K562 (cell line): ENCODE data around the gene UNC93B1. TPM values are rescaled to one million over a fixed set of nuclear protein-coding genes. Genes with fewer than 3 reads are reported as not detected.
A peak's percentile ranks its signal among the peaks of the same experiment; 100 is the strongest.

Experiments used
- ATAC-seq: fragments of 200-7000 bp; cut with Tn5 transposase; 3 replicates; pipeline ENCODE4 v1.9.1; 2020; ENCODE audit warnings: moderate library complexity
- BruUV-seq: library from RNA; stranded (reverse); fragments of 400-500 nt; replicated peaks from 2 replicates; lab custom pipeline; 2021; lab: Mats Ljungman, UMichigan
- CTCF ChIA-PET: fragments of 300-600 bp; formaldehyde crosslinking; extraction: SDS; loops from one replicate; lab custom pipeline; 2021; ENCODE audit warnings: low intra/inter-chr PET ratio; lab: Yijun Ruan, JAX
- POLR2A ChIA-PET: fragments of 300-600, 350-650 bp; sonication (Branson Sonifier 250); formaldehyde crosslinking; extraction: SDS; loops from one replicate; lab custom pipeline; 2021; ENCODE audit warnings: antibody characterized with exemption, inconsistent platforms; lab: Yijun Ruan, JAX
- DNase-seq, 4 experiments: peaks; one replicate each; pipeline versions ENCODE4 v3.0.0 to v3.0.0-alpha.2; 2011 to 2018; ENCODE audit warnings: low spot score in 3 of 4, mixed read lengths in 3 of 4; ENCODE audit errors: extremely low read depth in 1 of 4
- FAIRE-seq: peaks from 2 replicates; lab custom pipeline; 2011; peaks lifted over from hg19 to GRCh38; lab: Jason Lieb, UNC
- H2AFZ ChIP-seq: 2 replicates; pipeline ENCODE4 v1.6.0; 2011; ENCODE audit warnings: low read depth, low read length, control low read depth, inconsistent platforms
- H3K27ac ChIP-seq: fragments of 200-600 bp; 3 replicates; pipeline ENCODE4 v1.8.0; 2011; ENCODE audit warnings: low read depth, mild to moderate bottlenecking, control low read depth, inconsistent platforms, low read length, moderate library complexity, mixed read lengths; ENCODE audit errors: extremely low read depth
- H3K27me3 ChIP-seq, 2 experiments: fragments of 300-600 bp in 1 of 2; 2 replicates in 1 of 2; 3 replicates in 1 of 2; pipeline versions ENCODE4 v1.6.0 to v1.8.0; 2011; ENCODE audit warnings: inconsistent platforms in 2 of 2, low read length in 2 of 2, mild to moderate bottlenecking in 1 of 2, mixed read lengths in 1 of 2, moderate library complexity in 1 of 2; ENCODE audit not compliant: control insufficient read depth in 2 of 2, insufficient read depth in 2 of 2
- H3K36me3 ChIP-seq: fragments of 300-600 bp; 3 replicates; pipeline ENCODE4 v1.8.0; 2011; ENCODE audit warnings: mild to moderate bottlenecking, low read length, inconsistent platforms; ENCODE audit not compliant: control insufficient read depth, insufficient read depth
- H3K4me1 ChIP-seq, 2 experiments: fragments of 200-600 bp in 1 of 2; replicated peaks in 1 of 2; 2 replicates in 1 of 2; 3 replicates in 1 of 2; pipeline versions ENCODE4 v1.5.1 to v1.8.0; 2011; ENCODE audit warnings: inconsistent platforms in 2 of 2, low read length in 2 of 2, mild to moderate bottlenecking in 1 of 2, mixed read lengths in 1 of 2, moderate library complexity in 1 of 2; ENCODE audit not compliant: control insufficient read depth in 2 of 2, insufficient read depth in 2 of 2
- H3K4me2 ChIP-seq: 2 replicates; pipeline ENCODE4 v1.6.1; 2011; ENCODE audit warnings: low read length, control low read depth, inconsistent platforms, mixed read lengths; ENCODE audit not compliant: insufficient read depth
- H3K4me3 ChIP-seq: fragments of 200-600 bp; sonication (generic), shearing (Covaris generic); 2 replicates; pipeline ENCODE4 v1.5.1; 2016; ENCODE audit warnings: control low read depth, inconsistent platforms
- H3K79me2 ChIP-seq: fragments of 200-600 bp; 3 replicates; pipeline ENCODE4 v1.8.0; 2011; ENCODE audit warnings: low read length, inconsistent platforms; ENCODE audit not compliant: control insufficient read depth, insufficient read depth
- H3K9ac ChIP-seq, 2 experiments: 2 replicates each; pipeline versions ENCODE4 v1.6.0 to v1.6.1; 2011; ENCODE audit warnings: low read depth in 2 of 2, low read length in 2 of 2, control low read depth in 1 of 2, inconsistent platforms in 1 of 2, mild to moderate bottlenecking in 1 of 2, mixed read lengths in 1 of 2; ENCODE audit not compliant: insufficient read depth in 1 of 2
- H3K9me1 ChIP-seq: one replicate; pipeline ENCODE4 v1.6.0; 2011; ENCODE audit warnings: inconsistent platforms, mild to moderate bottlenecking, low read length, moderate library complexity; ENCODE audit not compliant: control insufficient read depth, insufficient read depth
- H3K9me3 ChIP-seq: replicated peaks from 2 replicates; pipeline ENCODE4 v1.5.1; 2011; ENCODE audit warnings: low read depth, low read length, inconsistent platforms; ENCODE audit not compliant: control insufficient read depth, insufficient read depth
- H4K20me1 ChIP-seq: replicated peaks from 2 replicates; pipeline ENCODE4 v1.6.1; 2011; ENCODE audit warnings: low read length, inconsistent platforms, mixed read lengths; ENCODE audit not compliant: control insufficient read depth, insufficient read depth
- ZNF121 ChIP-seq: sonication (generic); formaldehyde crosslinking; conservative IDR thresholded peaks from 2 replicates; pipeline ENCODE4 v1.8.0; 2022; ENCODE audit warnings: missing genetic modification reagents
- ZNF57 ChIP-seq: fragments of 450-650 bp; formaldehyde crosslinking; IDR thresholded peaks from 2 replicates; pipeline ENCODE4 v1.4.0; 2020; ENCODE audit warnings: mild to moderate bottlenecking, moderate library complexity
- WGBS: fragments of 100-300 bp; shearing (Covaris generic); methylation state at CpG from one replicate; pipeline ENCODE4 v1.1.6; 2016; ENCODE audit warnings: low coverage, mixed read lengths; ENCODE audit not compliant: insufficient coverage; ENCODE audit errors: missing lambda C conversion rate; 5-methylcytosine and 5-hydroxymethylcytosine counted together
- in situ Hi-C: fragments of 300-500 bp; cut with MboI; formaldehyde crosslinking; loops from 4 replicates; pipeline ENCODE4 v1.15.0; 2018; ENCODE audit warnings: inconsistent platforms, mixed read lengths
- intact Hi-C: fragments of 100-400 bp; cut with micrococcal nuclease; formaldehyde crosslinking; loops from 2 replicates; pipeline ENCODE4 v1.14.2; 2022
- polyA plus RNA-seq, 8 experiments: library from polyadenylated mRNA; depleted of rRNA in 4 of 8; stranded (reverse) in 5 of 8; unstranded in 3 of 8; fragments of >200 nt; fragmentation: Nextera tagmentation in 2 of 8; fragmentation: Illumina TruSeq in 1 of 8; extraction: Ambion mirVana in 2 of 8; extraction: Trizol in 1 of 8; gene quantifications; 2 replicates each; pipeline versions ENCODE4 v1.2.1 to v1.2.3, GENCODE V29; 2011 to 2014; ENCODE audit warnings: inconsistent platforms in 1 of 8, missing spikeins in 1 of 8
- total RNA-seq, 7 experiments: library from RNA; depleted of rRNA in 6 of 7; stranded (reverse); fragments of >200 nt in 6 of 7; fragmentation: Illumina TruSeq in 2 of 7; extraction: Trizol in 2 of 7; gene quantifications; 2 replicates each; pipeline versions ENCODE4 v1.2.1 to v1.2.3, GENCODE V29; 2011 to 2021; ENCODE audit warnings: low replicate concordance in 1 of 7
- TF ChIP-seq, protein P1 (sequence below): sonication (generic); formaldehyde crosslinking; IDR thresholded peaks from 2 replicates; pipeline ENCODE4 v1.8.1; 2023; ENCODE audit warnings: mild to moderate bottlenecking, missing genetic modification reagents

Gene UNC93B1
- total and polyA plus RNA-seq, 9 of the 15 experiments (the other 6 are each of a cell fraction or from before 2014, with no cell fraction given) = 0.10 to 13.6 (median 6.5) TPM

DNA sequence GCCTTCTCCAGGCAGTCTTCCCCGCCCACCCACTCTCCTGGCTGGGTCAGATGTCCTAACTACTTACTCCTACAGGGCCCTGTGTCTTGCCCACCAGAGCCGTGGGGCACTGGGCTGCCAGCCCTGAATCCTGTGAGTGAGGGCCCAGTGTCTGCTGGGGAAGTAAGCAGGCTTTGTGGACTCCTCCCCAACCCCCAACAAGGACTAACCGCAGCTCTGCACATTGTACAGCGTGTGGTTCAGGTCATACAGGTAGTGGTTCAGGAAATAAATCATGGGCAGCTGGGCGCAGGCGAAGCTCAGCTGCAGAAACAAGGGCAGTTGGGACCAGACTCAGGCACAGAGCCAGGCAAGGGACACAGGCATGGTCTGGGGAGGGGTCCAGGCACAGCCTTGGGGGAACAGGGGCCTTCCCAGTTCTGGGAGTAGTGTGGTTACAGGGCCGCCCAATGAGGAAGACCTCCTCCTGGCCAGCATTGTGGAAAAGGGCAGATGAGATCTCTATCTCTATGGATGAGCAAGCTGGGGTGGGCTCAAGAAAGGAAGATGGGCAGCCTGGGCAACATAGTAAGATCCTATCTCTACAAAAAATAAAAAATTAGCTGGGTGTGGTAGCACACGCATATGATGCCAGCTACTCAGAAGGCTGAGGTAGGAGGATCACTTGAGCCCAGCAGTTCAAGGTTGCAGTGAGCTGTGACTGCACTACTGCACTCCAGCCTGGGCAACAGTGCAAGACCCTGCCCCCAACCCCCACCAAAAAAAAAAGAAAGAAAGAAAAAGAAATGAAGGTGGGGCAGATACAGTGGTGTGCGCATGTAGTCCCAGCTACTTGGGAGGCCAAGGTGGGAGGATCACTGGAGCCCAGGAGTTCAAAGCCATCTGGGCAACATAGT lies 5.5 kb downstream of the UNC93B1 start:
- Histone ChIP-seq H3K4me3 (no peak overlapping the region), H3K9me3 (no peaks in the 10 kb centered on the region), H3K27me3 (no peaks in the 10 kb centered on the region; a peak in 1 of 5 replicates), H3K36me3 (0 out of 3 replicates have a peak, but pooled peaks cover 2% of the 10 kb centered on the region), H3K9ac (peak overlapping the region in 1 of 2 experiments; percentile 77; a peak in 2 of 4 replicates), H3K4me2 (no peak overlapping the region), H2AFZ (no peak overlapping the region), H3K9me1 (no peaks in the 10 kb centered on the region), H3K79me2 (no peaks in the 10 kb centered on the region), H4K20me1 (no peaks in the 10 kb centered on the region), H3K27ac (no peak overlapping the region), H3K4me1 (peaks cover 8 to 44% of the 10 kb centered on the region in 2 experiments; a peak in 4 of 5 replicates)
- in situ Hi-C loops = no loop called here
- WGBS = 72% methylated on average over 7 of the region's 9 CpGs
- DNase-seq (no peak), ATAC-seq (no peak), FAIRE-seq (no peak)
- TF ChIP-seq ZNF121 (CRISPR knock-in tag) = peak; percentile 78
- TF ChIP-seq ZNF57 = no peak
- POLR2A ChIA-PET = interaction anchor here (0.6 kb wide), 1 partner anchor 11 kb away, joined by 3 read pairs; no protein-coding TSS in a partner anchor
- intact Hi-C loops = no loop called here
- CTCF ChIA-PET = no interaction called here
- no TSS peak for BruUV-seq

DNA sequence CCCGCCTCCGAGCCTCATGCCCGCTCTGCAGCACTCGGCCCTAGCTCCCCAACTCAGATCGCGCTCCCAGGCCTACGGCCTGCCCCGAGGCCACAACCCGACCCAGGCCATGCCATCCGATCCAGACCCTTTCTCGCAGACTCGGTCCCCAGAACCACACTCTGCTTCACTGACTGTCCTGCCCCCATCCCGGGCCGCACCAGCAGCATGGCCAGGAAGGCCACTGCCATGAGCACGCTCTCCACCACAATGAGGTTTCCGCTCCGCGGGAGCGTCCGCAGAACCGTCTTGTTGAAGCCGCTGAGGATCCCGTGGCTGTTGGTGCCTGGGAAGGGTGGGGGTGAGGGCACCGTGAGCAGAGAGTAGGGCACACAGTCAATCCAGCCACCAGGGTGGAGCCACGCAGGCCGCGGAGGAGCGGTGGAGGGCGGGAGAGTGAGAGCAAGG lies 6.4 kb downstream of the UNC93B1 start:
- Histone ChIP-seq H3K9me1 (no peaks in the 10 kb centered on the region), H3K9me3 (no peaks in the 10 kb centered on the region), H4K20me1 (no peaks in the 10 kb centered on the region), H3K4me2 (peak overlapping the region; percentile 89; the same call in 1 of the 2 replicates), H2AFZ (no peak overlapping the region), H3K27me3 (no peaks in the 10 kb centered on the region; a peak in 1 of 5 replicates), H3K4me1 (peaks cover 8 to 35% of the 10 kb centered on the region in 2 experiments; a peak in 4 of 5 replicates), H3K79me2 (no peaks in the 10 kb centered on the region)
- ChIA-PET POLR2A (interaction anchor here (0.6 to 1.3 kb wide), 5 partner anchors 13 to 816 kb away, joined by 3 to 6 read pairs (median 3); partner anchors contain the start of gene ALDH3B1), CTCF (no interaction called here)
- in situ Hi-C loops = no loop called here
- ATAC-seq (no peak), DNase-seq (no peak)
- no peak for TF ChIP-seq ZNF57
- TF ChIP-seq, protein P1, sequence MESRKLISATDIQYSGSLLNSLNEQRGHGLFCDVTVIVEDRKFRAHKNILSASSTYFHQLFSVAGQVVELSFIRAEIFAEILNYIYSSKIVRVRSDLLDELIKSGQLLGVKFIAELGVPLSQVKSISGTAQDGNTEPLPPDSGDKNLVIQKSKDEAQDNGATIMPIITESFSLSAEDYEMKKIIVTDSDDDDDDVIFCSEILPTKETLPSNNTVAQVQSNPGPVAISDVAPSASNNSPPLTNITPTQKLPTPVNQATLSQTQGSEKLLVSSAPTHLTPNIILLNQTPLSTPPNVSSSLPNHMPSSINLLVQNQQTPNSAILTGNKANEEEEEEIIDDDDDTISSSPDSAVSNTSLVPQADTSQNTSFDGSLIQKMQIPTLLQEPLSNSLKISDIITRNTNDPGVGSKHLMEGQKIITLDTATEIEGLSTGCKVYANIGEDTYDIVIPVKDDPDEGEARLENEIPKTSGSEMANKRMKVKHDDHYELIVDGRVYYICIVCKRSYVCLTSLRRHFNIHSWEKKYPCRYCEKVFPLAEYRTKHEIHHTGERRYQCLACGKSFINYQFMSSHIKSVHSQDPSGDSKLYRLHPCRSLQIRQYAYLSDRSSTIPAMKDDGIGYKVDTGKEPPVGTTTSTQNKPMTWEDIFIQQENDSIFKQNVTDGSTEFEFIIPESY (CRISPR knock-in tag) = peak; percentile 34; the same call in 1 of the 2 replicates
- TF ChIP-seq, all 486 proteins: peak for 1
- no TSS peak for BruUV-seq
- H3K9ac ChIP-seq = peak overlapping the region in 1 of 2 experiments; percentile 77; a peak in 2 of 4 replicates
- WGBS = 57% methylated on average over 18 of the region's 29 CpGs
- 0 out of 3 replicates have a peak, but pooled peaks cover 2% of the 10 kb centered on the region for H3K36me3 ChIP-seq
- intact Hi-C loops = no loop called here
- H3K4me3 ChIP-seq = no peak overlapping the region
- no peak overlapping the region for H3K27ac ChIP-seq
- FAIRE-seq = no peak
